Measurements from ENCODE around the gene COL9A2.
A peak's percentile ranks its signal among the peaks of the same experiment; 100 is the strongest.
"Not testable (repeated sequence)": the region's sequence is repeated elsewhere in the genome, so short reads cannot be mapped to it uniquely, and the experiment has no call there.

COL9A2 gene

DNA sequence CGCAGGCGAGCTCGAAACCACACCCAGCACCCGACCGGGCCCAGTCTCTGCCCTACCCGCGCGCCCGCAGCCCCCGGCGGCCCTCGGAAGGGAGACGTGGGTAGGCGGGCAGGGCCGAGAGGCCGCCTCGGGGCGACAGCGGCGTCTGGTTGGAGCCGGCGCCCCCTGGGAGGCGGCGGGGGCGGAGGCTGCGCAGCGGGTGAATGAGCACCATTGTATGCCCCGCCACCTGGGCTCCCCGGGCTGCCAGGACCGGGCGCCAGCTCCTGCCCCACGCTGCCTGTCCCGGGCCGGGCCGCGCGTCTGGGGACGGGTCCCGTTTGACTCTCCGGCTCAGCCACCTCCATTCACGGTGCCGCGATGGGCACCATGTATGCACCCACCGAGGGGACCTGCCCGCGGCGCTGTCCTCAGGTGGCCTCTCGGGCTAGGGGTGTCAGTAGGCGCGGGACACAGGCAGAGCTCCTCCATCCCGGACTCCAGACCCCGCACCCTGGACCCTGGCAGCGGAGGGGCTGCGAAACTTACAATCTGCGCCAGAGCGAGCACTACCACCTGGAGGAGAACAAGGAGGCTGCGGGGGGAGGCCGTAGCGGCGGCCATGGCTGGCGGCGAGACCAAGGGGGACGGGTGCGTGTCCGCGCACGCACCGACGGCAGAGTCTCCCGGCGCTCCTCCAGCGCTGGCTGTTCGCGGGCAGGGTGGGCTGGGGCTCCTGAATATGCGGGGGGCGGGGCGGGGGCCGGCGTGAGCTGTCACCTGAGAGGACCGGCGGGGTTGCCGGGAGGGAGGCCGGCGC lies at the start of gene COL9A2:
Gene COL9A2 (minus strand): TSS at position 692 of the 799 bp plus-strand sequence. CDS start 89 bp downstream, at position 603.
- peak; percentile 15 to 45 for DNase-seq (ENCODE audit: low read depth in 2 of 2, low spot score in 1 of 2)

DNA sequence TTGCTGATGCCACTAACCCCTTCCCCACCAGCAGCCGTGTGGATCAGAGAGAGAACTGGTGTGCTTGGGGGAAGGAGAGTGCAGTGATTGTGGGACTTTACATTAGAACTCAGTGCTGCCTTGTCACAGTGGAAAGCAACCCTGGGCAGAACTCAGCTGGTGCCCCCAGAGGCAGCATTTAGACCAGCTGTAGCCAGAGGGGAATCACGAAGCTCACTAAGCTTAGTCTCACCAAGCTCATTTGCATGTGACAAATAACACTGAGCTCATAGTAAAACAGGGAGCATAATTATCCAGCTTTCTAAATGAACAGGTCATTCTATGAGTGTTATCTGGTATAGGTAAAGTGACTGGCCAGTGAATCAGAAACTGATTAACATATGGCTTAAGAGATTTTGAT lies 46.6 kb upstream of the COL9A2 start:
- DNase-seq (ENCODE audit: low read depth in 2 of 2, low spot score in 1 of 2): no peak

DNA sequence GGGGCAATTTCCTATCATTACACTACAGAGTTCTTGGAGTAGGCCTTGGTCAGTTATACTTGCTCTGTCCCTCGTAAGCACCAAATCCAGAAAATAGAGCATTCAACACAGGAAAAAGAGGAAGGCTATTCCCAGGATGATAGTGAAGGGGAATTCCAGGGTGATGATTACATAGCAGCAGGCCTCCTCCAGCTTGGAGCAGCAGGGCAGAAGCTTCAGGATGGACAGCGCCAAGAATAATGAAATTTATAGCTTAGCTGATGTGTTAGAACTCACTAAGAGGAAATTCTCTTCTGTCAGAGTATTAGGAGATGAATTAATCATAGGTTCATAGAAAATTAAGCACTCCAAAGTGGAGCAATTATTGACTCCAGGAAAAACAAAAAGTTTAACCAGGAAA lies 45.6 kb upstream of the COL9A2 start:
- DNase-seq (ENCODE audit: low read depth in 2 of 2, low spot score in 1 of 2): no peak

DNA sequence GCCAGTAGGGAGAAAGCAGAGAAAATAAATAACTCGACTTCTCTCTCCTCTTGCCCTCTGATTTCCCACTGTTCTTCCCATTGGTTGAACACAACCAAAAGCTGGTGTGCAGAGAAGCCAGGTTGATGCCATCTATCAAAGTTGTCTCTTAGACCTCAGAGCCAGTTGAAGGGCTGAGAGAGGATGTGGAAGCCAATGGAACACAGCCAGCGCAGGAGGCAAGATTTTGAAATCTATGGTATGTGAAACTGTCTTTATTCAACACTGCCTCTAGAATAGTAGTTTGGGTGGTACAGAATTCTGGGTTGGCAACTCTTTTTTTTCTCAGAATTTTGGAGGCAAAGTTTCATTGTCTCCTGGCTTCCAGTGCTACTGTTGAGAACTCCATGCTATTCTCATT lies 45.1 kb upstream of the COL9A2 start:
- DNase-seq (ENCODE audit: low read depth in 2 of 2, low spot score in 1 of 2): no peak

GRCh38 chr1:40361637-40362036 lies 44.6 kb upstream of the COL9A2 start:
- no peak for DNase-seq (ENCODE audit: low read depth in 2 of 2, low spot score in 1 of 2)

DNA sequence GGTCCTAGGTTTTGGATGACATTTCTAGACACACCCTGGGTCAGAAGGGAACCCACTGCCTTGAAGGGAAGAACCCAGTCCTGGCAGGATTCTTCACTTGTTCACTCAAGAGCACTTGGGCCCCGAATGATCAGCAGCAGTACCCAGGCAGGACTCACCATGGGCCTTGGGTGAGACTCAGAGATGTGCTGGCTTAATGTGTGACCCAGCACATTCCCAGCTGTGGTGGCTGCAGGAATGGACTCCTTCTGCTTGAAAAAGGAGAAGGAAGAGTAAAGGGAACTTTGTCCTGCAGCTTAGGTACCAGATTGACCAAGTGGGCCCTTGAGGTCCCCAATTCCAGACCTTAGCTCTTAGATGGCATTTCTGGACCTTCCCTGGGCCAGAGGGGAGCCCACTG lies 44.1 kb upstream of the COL9A2 start:
- DNase-seq (ENCODE audit: low read depth in 2 of 2, low spot score in 1 of 2): no peak

DNA sequence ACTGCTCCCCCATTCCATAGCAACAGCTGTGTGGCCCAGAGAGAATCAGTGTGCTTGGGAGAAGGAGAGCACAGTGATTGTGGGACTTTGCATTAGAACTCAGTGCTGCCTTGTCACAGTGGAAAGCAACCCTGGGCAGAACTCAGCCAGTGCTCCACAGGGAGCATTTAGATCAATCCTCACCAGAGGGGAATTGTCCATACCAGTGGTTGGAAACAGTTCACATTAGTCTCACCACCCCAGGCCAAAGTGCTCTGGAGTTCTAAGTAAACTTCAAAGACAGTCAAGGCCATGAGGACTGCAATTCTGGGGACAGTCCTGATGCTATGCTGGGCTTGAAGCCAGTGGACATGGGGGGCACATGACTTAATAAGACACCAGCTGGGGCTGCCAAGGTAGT lies 43.5 kb upstream of the COL9A2 start:
- no peak for DNase-seq (ENCODE audit: low read depth in 2 of 2, low spot score in 1 of 2)

- DNase-seq (ENCODE audit: low read depth in 2 of 2, low spot score in 1 of 2): no peak
Measured at GRCh38 chr1:40357625-40358024, 40.5 kb upstream of the COL9A2 start.

DNA sequence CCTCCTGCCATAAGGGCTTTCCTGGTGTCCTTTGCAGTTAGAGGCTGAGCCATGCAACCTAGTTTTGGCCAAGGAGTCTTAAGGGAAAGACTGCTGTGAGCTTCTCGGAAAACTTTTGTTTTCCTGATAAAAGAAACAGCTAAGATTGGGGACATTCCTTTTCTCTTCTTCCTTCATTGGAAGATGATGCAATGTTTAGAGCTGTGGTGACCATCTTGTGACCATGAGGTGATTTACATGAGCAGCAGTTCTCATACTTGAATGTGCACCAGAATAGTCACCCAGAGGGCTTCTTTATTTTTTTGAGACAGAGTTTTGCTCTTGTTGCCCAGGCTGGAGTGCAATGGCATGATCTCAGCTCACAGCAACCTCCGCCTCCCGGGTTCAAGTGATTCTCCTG lies 36.0 kb upstream of the COL9A2 start:
- DNase-seq (ENCODE audit: low read depth in 2 of 2, low spot score in 1 of 2): no peak

GRCh38 chr1:40352126-40352525 lies 35.0 kb upstream of the COL9A2 start:
- no peak for DNase-seq (ENCODE audit: low read depth in 2 of 2, low spot score in 1 of 2)

GRCh38 chr1:40351124-40351523 lies 34.0 kb upstream of the COL9A2 start:
- DNase-seq (ENCODE audit: low read depth in 2 of 2, low spot score in 1 of 2): no peak

DNA sequence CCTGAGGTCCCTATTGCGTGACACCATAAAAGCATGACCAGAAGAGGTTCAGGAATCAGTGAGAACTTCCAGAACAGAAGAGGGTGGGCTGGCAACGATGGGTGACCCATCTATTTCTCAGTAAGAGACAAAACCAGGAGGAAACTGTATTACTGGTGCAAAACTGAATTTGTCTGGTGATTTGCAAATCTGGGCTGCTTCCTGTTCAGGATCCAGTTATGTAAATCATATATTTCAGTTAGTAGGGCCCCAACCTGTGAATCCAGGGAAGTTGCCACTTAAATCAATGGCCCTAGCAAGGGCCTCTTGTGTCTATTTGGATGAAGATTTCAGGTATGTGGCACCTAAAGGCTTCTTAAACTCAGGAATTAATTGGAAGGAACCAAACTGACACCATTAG lies 33.3 kb upstream of the COL9A2 start:
- DNase-seq (ENCODE audit: low read depth in 2 of 2, low spot score in 1 of 2): no peak

- no peak for DNase-seq (ENCODE audit: low read depth in 2 of 2, low spot score in 1 of 2)
Measured at GRCh38 chr1:40344597-40344996, 27.5 kb upstream of the COL9A2 start.

GRCh38 chr1:40342381-40342717 lies 25.3 kb upstream of the COL9A2 start:
- not testable (repeated sequence) for DNase-seq (ENCODE audit: low read depth in 2 of 2, low spot score in 1 of 2)

GRCh38 chr1:40341491-40342380 lies 24.6 kb upstream of the COL9A2 start:
- no peak for DNase-seq (ENCODE audit: low read depth in 2 of 2, low spot score in 1 of 2)

GRCh38 chr1:40339420-40340323 lies 22.6 kb upstream of the COL9A2 start:
- no peak for DNase-seq (ENCODE audit: low read depth in 2 of 2, low spot score in 1 of 2)

DNA sequence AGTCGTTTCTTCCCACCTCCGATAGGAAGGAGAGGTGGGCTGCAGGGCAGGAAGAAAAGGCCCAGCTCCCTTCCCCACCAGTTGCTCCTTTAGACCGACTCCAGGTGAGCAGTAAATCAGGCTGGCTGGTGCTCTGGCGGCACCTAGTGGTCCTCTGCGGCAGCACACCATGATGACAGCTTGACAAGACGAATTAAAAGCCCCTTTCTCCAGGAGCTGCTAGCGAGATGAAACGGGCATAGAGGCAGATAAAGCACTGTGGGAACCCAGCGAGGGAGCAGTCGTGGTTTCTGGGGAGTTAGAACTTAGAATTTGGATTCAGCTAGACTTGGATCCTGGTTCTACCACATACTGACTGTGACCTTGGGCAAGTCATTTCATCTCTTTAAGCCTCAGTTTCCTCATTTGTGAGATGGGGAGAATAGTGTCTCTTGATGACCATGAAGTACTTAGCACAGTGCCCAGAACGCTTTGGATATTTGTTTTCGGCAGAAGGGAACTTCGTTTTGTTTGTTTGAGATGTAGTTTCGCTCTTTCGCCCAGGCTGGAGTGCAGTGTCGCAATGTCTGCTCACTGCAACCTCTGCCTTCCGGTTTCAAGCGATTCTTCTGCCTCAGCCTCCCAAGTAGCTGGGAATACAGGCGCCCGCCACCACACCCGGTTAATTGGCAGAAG lies 21.8 kb upstream of the COL9A2 start:
- DNase-seq (ENCODE audit: low read depth in 2 of 2, low spot score in 1 of 2): peak; percentile 78 to 83

DNA sequence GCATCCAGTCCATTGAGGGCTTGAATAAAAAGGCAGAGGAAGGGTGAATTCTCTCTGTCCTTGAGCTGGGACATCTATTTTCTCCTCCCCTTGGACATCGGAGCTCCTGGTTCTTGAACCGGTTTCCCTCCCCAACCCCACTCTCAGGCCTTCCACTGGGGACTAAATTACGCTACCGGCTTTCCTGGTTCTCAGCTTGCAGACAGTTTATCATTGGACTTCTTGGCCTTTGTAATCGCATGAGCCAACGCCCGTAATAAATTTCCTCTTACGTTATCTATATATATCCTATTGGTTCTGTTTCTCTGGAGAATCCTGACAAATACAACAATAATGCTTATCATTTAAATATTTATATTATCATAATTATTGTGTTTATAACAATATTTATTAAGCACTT lies 20.4 kb upstream of the COL9A2 start:
- no peak for DNase-seq (ENCODE audit: low read depth in 2 of 2, low spot score in 1 of 2)

- no peak for DNase-seq (ENCODE audit: low read depth in 2 of 2, low spot score in 1 of 2)
Measured at GRCh38 chr1:40332695-40333094, 15.6 kb upstream of the COL9A2 start.

- DNase-seq (ENCODE audit: low read depth in 2 of 2, low spot score in 1 of 2): not testable (repeated sequence)
Measured at GRCh38 chr1:40331403-40331802, 14.3 kb upstream of the COL9A2 start.

All from stimulated activated CD8-positive, alpha-beta memory T cell treated with anti-CD3 and anti-CD28 coated beads, Interleukin-4, amount 100 ng/mL, for 4 hours (primary cell).